PFSK-1 (cell line): Measurements from ENCODE around the gene CHST2.

Experiments used
- FOXP2 ChIP-seq: optimal IDR thresholded peaks from 2 replicates; pipeline ENCODE3; 2011; ENCODE audit warnings: borderline replicate concordance, control low read depth, inconsistent platforms; ENCODE audit not compliant: insufficient read depth; ENCODE audit errors: extremely low read length, extremely low read depth
- POLR2AphosphoS5 ChIP-seq: IDR thresholded peaks from 2 replicates; pipeline ENCODE4 v1.6.1; 2012; ENCODE audit warnings: low read depth, mild to moderate bottlenecking, control low read depth, low read length, moderate library complexity
- SIN3A ChIP-seq: IDR thresholded peaks from 2 replicates; pipeline ENCODE4 v1.6.1; 2012; ENCODE audit warnings: mild to moderate bottlenecking, low read length, moderate library complexity, borderline replicate concordance; ENCODE audit not compliant: insufficient read depth
- TAF1 ChIP-seq: IDR thresholded peaks from 2 replicates; pipeline ENCODE4 v1.6.1; 2012; ENCODE audit warnings: low read length, control low read depth, borderline replicate concordance; ENCODE audit not compliant: insufficient read depth
- TF ChIP-seq, protein P1 (sequence below), 2 experiments: IDR thresholded peaks; 2 replicates each; pipeline versions ENCODE4 v1.6.1 to v1.8.0; 2011 to 2012; ENCODE audit warnings: low read depth in 2 of 2, low read length in 2 of 2, control low read depth in 1 of 2, inconsistent platforms in 1 of 2, mild to moderate bottlenecking in 1 of 2, moderate library complexity in 1 of 2; ENCODE audit not compliant: insufficient read depth in 1 of 2

The CHST2 gene

DNA sequence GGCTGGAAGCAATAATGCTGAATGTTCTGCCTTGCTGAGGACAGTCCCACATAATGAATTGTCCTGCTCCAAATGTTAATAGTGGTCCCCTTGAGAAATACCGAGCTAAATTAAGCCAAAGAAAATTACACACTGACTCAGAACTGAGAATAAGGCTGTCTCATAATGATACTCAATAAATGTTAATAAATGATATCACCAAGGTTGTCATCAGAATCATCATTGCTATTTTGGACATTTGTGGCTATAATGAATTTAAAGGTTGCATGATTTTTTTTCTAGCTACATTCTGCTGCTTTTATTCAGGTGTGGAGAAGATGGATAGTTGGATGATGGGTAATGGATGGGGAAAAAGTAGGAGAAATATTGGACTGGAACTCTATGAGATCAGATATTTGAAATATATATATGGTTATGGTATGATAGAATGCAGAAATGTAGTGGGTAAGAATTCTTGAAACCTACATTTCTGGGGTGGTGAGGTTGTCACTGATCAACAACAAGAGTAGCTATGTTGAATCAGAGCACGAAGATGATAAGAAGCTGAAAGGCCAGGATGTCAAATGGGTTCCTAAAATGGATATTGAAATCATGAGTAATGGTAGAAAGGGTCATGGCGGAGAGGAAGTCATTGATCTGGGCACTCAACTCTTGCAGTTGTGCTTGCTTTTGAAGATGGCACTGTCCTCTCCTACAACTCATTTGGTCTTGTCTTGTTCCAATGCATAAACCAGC lies 12.8 kb downstream of the CHST2 start:
- TF ChIP-seq FOXP2 (no peak), POLR2AphosphoS5 (no peak), SIN3A (no peak), TAF1 (no peak)
- TF ChIP-seq, protein P1, sequence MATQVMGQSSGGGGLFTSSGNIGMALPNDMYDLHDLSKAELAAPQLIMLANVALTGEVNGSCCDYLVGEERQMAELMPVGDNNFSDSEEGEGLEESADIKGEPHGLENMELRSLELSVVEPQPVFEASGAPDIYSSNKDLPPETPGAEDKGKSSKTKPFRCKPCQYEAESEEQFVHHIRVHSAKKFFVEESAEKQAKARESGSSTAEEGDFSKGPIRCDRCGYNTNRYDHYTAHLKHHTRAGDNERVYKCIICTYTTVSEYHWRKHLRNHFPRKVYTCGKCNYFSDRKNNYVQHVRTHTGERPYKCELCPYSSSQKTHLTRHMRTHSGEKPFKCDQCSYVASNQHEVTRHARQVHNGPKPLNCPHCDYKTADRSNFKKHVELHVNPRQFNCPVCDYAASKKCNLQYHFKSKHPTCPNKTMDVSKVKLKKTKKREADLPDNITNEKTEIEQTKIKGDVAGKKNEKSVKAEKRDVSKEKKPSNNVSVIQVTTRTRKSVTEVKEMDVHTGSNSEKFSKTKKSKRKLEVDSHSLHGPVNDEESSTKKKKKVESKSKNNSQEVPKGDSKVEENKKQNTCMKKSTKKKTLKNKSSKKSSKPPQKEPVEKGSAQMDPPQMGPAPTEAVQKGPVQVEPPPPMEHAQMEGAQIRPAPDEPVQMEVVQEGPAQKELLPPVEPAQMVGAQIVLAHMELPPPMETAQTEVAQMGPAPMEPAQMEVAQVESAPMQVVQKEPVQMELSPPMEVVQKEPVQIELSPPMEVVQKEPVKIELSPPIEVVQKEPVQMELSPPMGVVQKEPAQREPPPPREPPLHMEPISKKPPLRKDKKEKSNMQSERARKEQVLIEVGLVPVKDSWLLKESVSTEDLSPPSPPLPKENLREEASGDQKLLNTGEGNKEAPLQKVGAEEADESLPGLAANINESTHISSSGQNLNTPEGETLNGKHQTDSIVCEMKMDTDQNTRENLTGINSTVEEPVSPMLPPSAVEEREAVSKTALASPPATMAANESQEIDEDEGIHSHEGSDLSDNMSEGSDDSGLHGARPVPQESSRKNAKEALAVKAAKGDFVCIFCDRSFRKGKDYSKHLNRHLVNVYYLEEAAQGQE (IDR thresholded peaks at IDR 0.05; ENCODE audit: insufficient read depth in 1 of 2, low read depth in 2 of 2, low read length in 2 of 2): no peak

DNA sequence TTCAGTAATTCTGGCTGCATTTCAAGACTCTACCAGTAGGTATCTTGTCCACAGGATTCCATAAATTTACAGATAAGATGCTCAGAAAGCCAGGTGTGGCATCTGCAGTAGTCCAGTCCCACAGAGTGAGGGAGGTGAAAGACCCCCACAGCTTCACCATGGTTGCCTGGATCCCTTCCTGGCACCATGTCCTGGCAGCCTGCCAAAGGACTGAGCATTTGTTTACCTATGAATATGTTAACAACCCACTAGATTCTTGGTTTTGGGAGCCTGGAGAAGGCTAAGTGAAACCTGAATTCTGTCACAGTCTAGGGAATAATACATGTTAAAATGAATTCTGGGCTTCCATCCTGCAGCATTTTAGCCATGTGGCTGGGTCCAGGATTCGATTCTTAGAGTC lies 14.9 kb downstream of the CHST2 start:
- TF ChIP-seq SIN3A (no peak), FOXP2 (no peak), POLR2AphosphoS5 (no peak), TAF1 (no peak)
- TF ChIP-seq, protein P1 (IDR thresholded peaks at IDR 0.05; ENCODE audit: insufficient read depth in 1 of 2, low read depth in 2 of 2, low read length in 2 of 2): no peak

DNA sequence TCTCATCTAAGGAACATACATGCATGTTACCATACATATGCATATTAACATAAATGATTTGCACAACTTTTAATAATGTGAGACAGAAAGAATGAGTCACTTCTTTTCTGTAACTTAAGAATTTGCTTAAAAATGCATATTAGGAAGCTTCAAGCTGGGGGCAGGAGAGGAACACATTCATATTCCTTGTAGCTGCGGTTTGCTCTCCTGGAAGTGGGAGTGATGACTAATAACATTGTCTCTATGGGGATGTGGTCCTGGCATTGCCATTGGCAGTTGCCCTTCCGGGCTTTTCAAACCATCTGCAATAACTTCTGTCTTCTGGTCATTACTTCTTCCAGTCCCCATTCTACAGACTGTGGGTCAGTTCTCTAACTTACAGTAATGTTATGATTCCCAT lies 15.6 kb downstream of the CHST2 start:
- TF ChIP-seq TAF1: no peak
- TF ChIP-seq FOXP2: no peak
- TF ChIP-seq POLR2AphosphoS5: no peak
- TF ChIP-seq, protein P1 (IDR thresholded peaks at IDR 0.05; ENCODE audit: insufficient read depth in 1 of 2, low read depth in 2 of 2, low read length in 2 of 2): no peak
- TF ChIP-seq SIN3A: no peak

DNA sequence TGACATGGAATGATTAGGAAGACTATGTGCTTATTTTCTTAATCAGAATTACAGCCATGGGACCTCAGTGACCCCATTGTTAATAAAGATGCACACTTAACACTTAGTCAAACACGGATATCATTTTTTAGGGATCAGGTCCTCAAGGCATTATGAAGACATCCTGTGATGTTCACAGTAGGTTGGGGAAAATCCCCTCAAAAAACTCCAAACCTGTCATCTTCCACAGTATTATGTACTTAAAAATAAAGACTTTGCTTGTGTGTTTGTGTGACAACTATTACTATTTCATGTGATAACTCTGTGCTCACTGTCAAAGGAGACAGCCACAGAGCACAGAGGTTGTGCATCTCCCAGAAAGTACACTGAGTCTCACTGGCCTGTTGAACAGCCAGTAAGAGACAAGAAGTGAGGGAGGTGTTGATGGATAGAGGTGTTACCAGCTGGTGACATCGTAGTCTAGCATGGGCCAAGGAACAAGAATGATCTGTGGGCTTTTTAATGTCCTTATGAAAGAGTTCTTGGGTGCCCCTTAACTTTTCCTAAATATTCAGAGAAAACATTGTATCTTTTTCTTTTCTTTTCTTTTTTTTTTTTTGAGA lies 18.0 kb downstream of the CHST2 start:
- TF ChIP-seq TAF1 (no peak), FOXP2 (no peak), POLR2AphosphoS5 (no peak), SIN3A (no peak)
- TF ChIP-seq, protein P1 (IDR thresholded peaks at IDR 0.05; ENCODE audit: insufficient read depth in 1 of 2, low read depth in 2 of 2, low read length in 2 of 2): no peak
